K562 (cell line): Measurements from ENCODE around the gene KMT2E. TPM values are rescaled to one million over a fixed set of nuclear protein-coding genes. Genes with fewer than 3 reads are reported as not detected.

Source experiments
- ATAC-seq: fragments of 200-7000 bp; cut with Tn5 transposase; 3 replicates; pipeline ENCODE4 v1.9.1; 2020; ENCODE audit warnings: moderate library complexity
- BruUV-seq: library from RNA; stranded (reverse); fragments of 400-500 nt; replicated peaks from 2 replicates; lab custom pipeline; 2021; lab: Mats Ljungman, UMichigan
- CTCF ChIA-PET: fragments of 300-600 bp; formaldehyde crosslinking; extraction: SDS; loops from one replicate; lab custom pipeline; 2021; ENCODE audit warnings: low intra/inter-chr PET ratio; lab: Yijun Ruan, JAX
- POLR2A ChIA-PET: fragments of 300-600, 350-650 bp; sonication (Branson Sonifier 250); formaldehyde crosslinking; extraction: SDS; loops from one replicate; lab custom pipeline; 2021; ENCODE audit warnings: antibody characterized with exemption, inconsistent platforms; lab: Yijun Ruan, JAX
- DNase-seq, 4 experiments: peaks; one replicate each; pipeline versions ENCODE4 v3.0.0 to v3.0.0-alpha.2; 2011 to 2018; ENCODE audit warnings: low spot score in 3 of 4, mixed read lengths in 3 of 4; ENCODE audit errors: extremely low read depth in 1 of 4
- FAIRE-seq: peaks from 2 replicates; lab custom pipeline; 2011; peaks lifted over from hg19 to GRCh38; lab: Jason Lieb, UNC
- H2AFZ ChIP-seq: 2 replicates; pipeline ENCODE4 v1.6.0; 2011; ENCODE audit warnings: low read depth, low read length, control low read depth, inconsistent platforms
- H3K27ac ChIP-seq: fragments of 200-600 bp; 3 replicates; pipeline ENCODE4 v1.8.0; 2011; ENCODE audit warnings: low read depth, mild to moderate bottlenecking, control low read depth, inconsistent platforms, low read length, moderate library complexity, mixed read lengths; ENCODE audit errors: extremely low read depth
- H3K27me3 ChIP-seq, 2 experiments: fragments of 300-600 bp in 1 of 2; 2 replicates in 1 of 2; 3 replicates in 1 of 2; pipeline versions ENCODE4 v1.6.0 to v1.8.0; 2011; ENCODE audit warnings: inconsistent platforms in 2 of 2, low read length in 2 of 2, mild to moderate bottlenecking in 1 of 2, mixed read lengths in 1 of 2, moderate library complexity in 1 of 2; ENCODE audit not compliant: control insufficient read depth in 2 of 2, insufficient read depth in 2 of 2
- H3K36me3 ChIP-seq: fragments of 300-600 bp; 3 replicates; pipeline ENCODE4 v1.8.0; 2011; ENCODE audit warnings: mild to moderate bottlenecking, low read length, inconsistent platforms; ENCODE audit not compliant: control insufficient read depth, insufficient read depth
- H3K4me1 ChIP-seq, 2 experiments: fragments of 200-600 bp in 1 of 2; replicated peaks in 1 of 2; 2 replicates in 1 of 2; 3 replicates in 1 of 2; pipeline versions ENCODE4 v1.5.1 to v1.8.0; 2011; ENCODE audit warnings: inconsistent platforms in 2 of 2, low read length in 2 of 2, mild to moderate bottlenecking in 1 of 2, mixed read lengths in 1 of 2, moderate library complexity in 1 of 2; ENCODE audit not compliant: control insufficient read depth in 2 of 2, insufficient read depth in 2 of 2
- H3K4me2 ChIP-seq: 2 replicates; pipeline ENCODE4 v1.6.1; 2011; ENCODE audit warnings: low read length, control low read depth, inconsistent platforms, mixed read lengths; ENCODE audit not compliant: insufficient read depth
- H3K4me3 ChIP-seq: fragments of 200-600 bp; sonication (generic), shearing (Covaris generic); 2 replicates; pipeline ENCODE4 v1.5.1; 2016; ENCODE audit warnings: control low read depth, inconsistent platforms
- H3K79me2 ChIP-seq: fragments of 200-600 bp; 3 replicates; pipeline ENCODE4 v1.8.0; 2011; ENCODE audit warnings: low read length, inconsistent platforms; ENCODE audit not compliant: control insufficient read depth, insufficient read depth
- H3K9ac ChIP-seq, 2 experiments: 2 replicates each; pipeline versions ENCODE4 v1.6.0 to v1.6.1; 2011; ENCODE audit warnings: low read depth in 2 of 2, low read length in 2 of 2, control low read depth in 1 of 2, inconsistent platforms in 1 of 2, mild to moderate bottlenecking in 1 of 2, mixed read lengths in 1 of 2; ENCODE audit not compliant: insufficient read depth in 1 of 2
- H3K9me1 ChIP-seq: one replicate; pipeline ENCODE4 v1.6.0; 2011; ENCODE audit warnings: inconsistent platforms, mild to moderate bottlenecking, low read length, moderate library complexity; ENCODE audit not compliant: control insufficient read depth, insufficient read depth
- H3K9me3 ChIP-seq: replicated peaks from 2 replicates; pipeline ENCODE4 v1.5.1; 2011; ENCODE audit warnings: low read depth, low read length, inconsistent platforms; ENCODE audit not compliant: control insufficient read depth, insufficient read depth
- H4K20me1 ChIP-seq: replicated peaks from 2 replicates; pipeline ENCODE4 v1.6.1; 2011; ENCODE audit warnings: low read length, inconsistent platforms, mixed read lengths; ENCODE audit not compliant: control insufficient read depth, insufficient read depth
- CREBBP ChIP-seq: IDR thresholded peaks from one replicate; pipeline ENCODE4 v1.6.1; 2012; ENCODE audit warnings: low read depth, mild to moderate bottlenecking, control low read depth, inconsistent platforms, low read length
- FOXA3 ChIP-seq, 2 experiments: fragments of 450-650 bp in 1 of 2; sonication (generic) in 1 of 2; formaldehyde crosslinking; IDR thresholded peaks in 1 of 2; conservative IDR thresholded peaks in 1 of 2; 2 replicates each; pipeline versions ENCODE4 v1.4.0 to v1.8.0; 2020 to 2022; ENCODE audit warnings: mild to moderate bottlenecking in 2 of 2, missing genetic modification reagents in 1 of 2
- IRF2 ChIP-seq: sonication (generic); formaldehyde crosslinking; IDR thresholded peaks from 2 replicates; pipeline ENCODE4 v1.8.1; 2022; ENCODE audit warnings: mild to moderate bottlenecking, missing genetic modification reagents
- SOX6 ChIP-seq: fragments of 450-650 bp; IDR thresholded peaks from 2 replicates; pipeline ENCODE4 v1.6.1; 2014; ENCODE audit warnings: mild to moderate bottlenecking
- TAL1 ChIP-seq: fragments of 450-650 bp; IDR thresholded peaks from 2 replicates; pipeline ENCODE4 v1.6.1; 2016; ENCODE audit warnings: mild to moderate bottlenecking
- TFAM ChIP-seq: fragments of 250-450 bp; sonication (Bioruptor Pico); conservative IDR thresholded peaks from 2 replicates; pipeline ENCODE4 v1.5.0; 2021; ENCODE audit warnings: mild to moderate bottlenecking, moderate library complexity
- U2AF1 ChIP-seq: fragments of 200-400 bp; formaldehyde crosslinking; optimal IDR thresholded peaks from 2 replicates; pipeline ENCODE3; 2017; ENCODE audit warnings: mild to moderate bottlenecking, low read depth, low read length, moderate library complexity
- ZNF57 ChIP-seq: fragments of 450-650 bp; formaldehyde crosslinking; IDR thresholded peaks from 2 replicates; pipeline ENCODE4 v1.4.0; 2020; ENCODE audit warnings: mild to moderate bottlenecking, moderate library complexity
- WGBS: fragments of 100-300 bp; shearing (Covaris generic); methylation state at CpG from one replicate; pipeline ENCODE4 v1.1.6; 2016; ENCODE audit warnings: low coverage, mixed read lengths; ENCODE audit not compliant: insufficient coverage; ENCODE audit errors: missing lambda C conversion rate; 5-methylcytosine and 5-hydroxymethylcytosine counted together
- in situ Hi-C: fragments of 300-500 bp; cut with MboI; formaldehyde crosslinking; loops from 4 replicates; pipeline ENCODE4 v1.15.0; 2018; ENCODE audit warnings: inconsistent platforms, mixed read lengths
- intact Hi-C: fragments of 100-400 bp; cut with micrococcal nuclease; formaldehyde crosslinking; loops from 2 replicates; pipeline ENCODE4 v1.14.2; 2022
- polyA plus RNA-seq, 8 experiments: library from polyadenylated mRNA; depleted of rRNA in 4 of 8; stranded (reverse) in 5 of 8; unstranded in 3 of 8; fragments of >200 nt; fragmentation: Nextera tagmentation in 2 of 8; fragmentation: Illumina TruSeq in 1 of 8; extraction: Ambion mirVana in 2 of 8; extraction: Trizol in 1 of 8; gene quantifications; 2 replicates each; pipeline versions ENCODE4 v1.2.1 to v1.2.3, GENCODE V29; 2011 to 2014; ENCODE audit warnings: inconsistent platforms in 1 of 8, missing spikeins in 1 of 8
- total RNA-seq, 7 experiments: library from RNA; depleted of rRNA in 6 of 7; stranded (reverse); fragments of >200 nt in 6 of 7; fragmentation: Illumina TruSeq in 2 of 7; extraction: Trizol in 2 of 7; gene quantifications; 2 replicates each; pipeline versions ENCODE4 v1.2.1 to v1.2.3, GENCODE V29; 2011 to 2021; ENCODE audit warnings: low replicate concordance in 1 of 7
- TF ChIP-seq, protein P1 (sequence below): fragments of 250-450 bp; sonication (Bioruptor Pico); IDR thresholded peaks from 2 replicates; pipeline ENCODE4 v1.5.1; 2021; ENCODE audit warnings: mild to moderate bottlenecking
- TF ChIP-seq, protein P2 (sequence below): sonication (generic); formaldehyde crosslinking; IDR thresholded peaks from 2 replicates; pipeline ENCODE4 v1.8.1; 2023; ENCODE audit warnings: mild to moderate bottlenecking, missing genetic modification reagents
- TF ChIP-seq, protein P3 (sequence below): fragments of 250-450 bp; sonication (Bioruptor Pico); IDR thresholded peaks from 2 replicates; pipeline ENCODE4 v1.5.0; 2020; ENCODE audit warnings: mild to moderate bottlenecking, borderline replicate concordance
- TF ChIP-seq, protein P4 (sequence below): fragments of 150-350 bp; conservative IDR thresholded peaks from 2 replicates; pipeline ENCODE4 v1.6.1; 2014; ENCODE audit warnings: low read length

KMT2E gene
- total and polyA plus RNA-seq, 9 of the 15 experiments (the other 6 are each of a cell fraction or from before 2014, with no cell fraction given): 8.9 to 55.3 (median 38.1) TPM

DNA sequence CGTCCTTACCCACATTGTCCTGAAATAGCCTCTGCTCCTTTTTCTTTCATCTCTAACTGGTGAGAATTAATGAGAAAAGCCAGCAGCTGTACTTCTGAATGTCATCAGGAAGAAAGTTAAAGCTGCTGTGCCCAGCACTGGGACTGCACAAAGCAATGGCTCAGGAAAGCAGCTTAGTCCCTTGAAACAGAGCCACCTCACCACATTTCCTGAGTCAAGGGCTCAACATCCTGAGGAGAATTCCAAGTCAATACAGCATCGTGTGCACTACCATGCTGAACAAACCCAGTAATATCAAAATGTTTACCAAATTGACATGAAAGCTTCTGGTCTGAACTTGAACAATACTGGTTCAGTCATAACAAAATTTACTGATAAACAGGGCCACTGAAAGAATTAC lies 140.1 kb downstream of the KMT2E start (continued):
- TF ChIP-seq, protein P1, sequence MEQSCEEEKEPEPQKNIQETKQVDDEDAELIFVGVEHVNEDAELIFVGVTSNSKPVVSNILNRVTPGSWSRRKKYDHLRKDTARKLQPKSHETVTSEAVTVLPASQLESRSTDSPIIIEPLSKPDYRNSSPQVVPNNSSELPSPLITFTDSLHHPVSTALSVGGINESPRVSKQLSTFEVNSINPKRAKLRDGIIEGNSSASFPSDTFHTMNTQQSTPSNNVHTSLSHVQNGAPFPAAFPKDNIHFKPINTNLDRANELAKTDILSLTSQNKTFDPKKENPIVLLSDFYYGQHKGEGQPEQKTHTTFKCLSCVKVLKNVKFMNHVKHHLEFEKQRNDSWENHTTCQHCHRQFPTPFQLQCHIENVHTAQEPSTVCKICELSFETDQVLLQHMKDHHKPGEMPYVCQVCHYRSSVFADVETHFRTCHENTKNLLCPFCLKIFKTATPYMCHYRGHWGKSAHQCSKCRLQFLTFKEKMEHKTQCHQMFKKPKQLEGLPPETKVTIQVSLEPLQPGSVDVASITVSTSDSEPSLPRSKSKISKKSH (CRISPR knock-in tag): no peak
- TF ChIP-seq, all 486 proteins: peak for 0

DNA sequence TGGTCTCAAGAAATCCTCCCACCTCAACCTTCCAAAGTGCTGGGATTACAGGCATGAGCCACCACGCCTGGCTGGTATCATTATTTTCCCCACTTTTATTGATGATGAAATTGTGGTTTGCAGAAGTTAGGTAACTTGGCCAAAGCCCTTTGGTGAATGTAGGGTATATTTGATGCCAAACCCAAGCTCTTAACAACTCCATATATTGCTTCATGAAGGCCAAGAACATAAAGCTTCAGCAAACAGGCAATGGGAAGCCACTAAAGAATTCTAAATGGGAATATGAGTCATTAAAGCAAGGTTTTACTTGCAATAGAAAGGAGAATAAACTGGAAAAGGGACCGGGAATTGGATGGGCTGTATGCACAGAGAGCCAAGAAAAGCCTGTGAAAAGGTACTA lies 142.7 kb downstream of the KMT2E start:
- Histone ChIP-seq H3K9me1 (no peaks in the 10 kb centered on the region), H3K9ac (no peak overlapping the region), H3K4me2 (no peak overlapping the region), H2AFZ (no peak overlapping the region), H3K9me3 (no peaks in the 10 kb centered on the region), H3K79me2 (no peaks in the 10 kb centered on the region), H3K4me3 (no peak overlapping the region), H4K20me1 (no peaks in the 10 kb centered on the region), H3K27me3 (no peaks in the 10 kb centered on the region), H3K4me1 (no peaks in the 10 kb centered on the region; a peak in 1 of 5 replicates), H3K36me3 (peaks cover 7% of the 10 kb centered on the region; the same call in 2 of the 3 replicates), H3K27ac (no peak overlapping the region)
- in situ Hi-C loops (no loop called here), intact Hi-C loops (no loop called here)
- ChIA-PET CTCF (no interaction called here), POLR2A (interaction anchor here (1.3 kb wide), 1 partner anchor 13 kb away, joined by 5 read pairs; no protein-coding TSS in a partner anchor)
- FAIRE-seq (no peak), ATAC-seq (no peak), DNase-seq (no peak)
- 56% methylated on average over 2 of the region's 2 CpGs for WGBS
- TF ChIP-seq, protein P2, sequence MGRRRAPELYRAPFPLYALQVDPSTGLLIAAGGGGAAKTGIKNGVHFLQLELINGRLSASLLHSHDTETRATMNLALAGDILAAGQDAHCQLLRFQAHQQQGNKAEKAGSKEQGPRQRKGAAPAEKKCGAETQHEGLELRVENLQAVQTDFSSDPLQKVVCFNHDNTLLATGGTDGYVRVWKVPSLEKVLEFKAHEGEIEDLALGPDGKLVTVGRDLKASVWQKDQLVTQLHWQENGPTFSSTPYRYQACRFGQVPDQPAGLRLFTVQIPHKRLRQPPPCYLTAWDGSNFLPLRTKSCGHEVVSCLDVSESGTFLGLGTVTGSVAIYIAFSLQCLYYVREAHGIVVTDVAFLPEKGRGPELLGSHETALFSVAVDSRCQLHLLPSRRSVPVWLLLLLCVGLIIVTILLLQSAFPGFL (CRISPR knock-in tag): no peak
- TF ChIP-seq IRF2 (CRISPR knock-in tag): no peak
- TF ChIP-seq, protein P3, sequence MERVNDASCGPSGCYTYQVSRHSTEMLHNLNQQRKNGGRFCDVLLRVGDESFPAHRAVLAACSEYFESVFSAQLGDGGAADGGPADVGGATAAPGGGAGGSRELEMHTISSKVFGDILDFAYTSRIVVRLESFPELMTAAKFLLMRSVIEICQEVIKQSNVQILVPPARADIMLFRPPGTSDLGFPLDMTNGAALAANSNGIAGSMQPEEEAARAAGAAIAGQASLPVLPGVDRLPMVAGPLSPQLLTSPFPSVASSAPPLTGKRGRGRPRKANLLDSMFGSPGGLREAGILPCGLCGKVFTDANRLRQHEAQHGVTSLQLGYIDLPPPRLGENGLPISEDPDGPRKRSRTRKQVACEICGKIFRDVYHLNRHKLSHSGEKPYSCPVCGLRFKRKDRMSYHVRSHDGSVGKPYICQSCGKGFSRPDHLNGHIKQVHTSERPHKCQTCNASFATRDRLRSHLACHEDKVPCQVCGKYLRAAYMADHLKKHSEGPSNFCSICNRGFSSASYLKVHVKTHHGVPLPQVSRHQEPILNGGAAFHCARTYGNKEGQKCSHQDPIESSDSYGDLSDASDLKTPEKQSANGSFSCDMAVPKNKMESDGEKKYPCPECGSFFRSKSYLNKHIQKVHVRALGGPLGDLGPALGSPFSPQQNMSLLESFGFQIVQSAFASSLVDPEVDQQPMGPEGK (CRISPR knock-in tag): no peak
- TF ChIP-seq TAL1: no peak
- TF ChIP-seq SOX6: no peak
- TF ChIP-seq FOXA3 (CRISPR knock-in tag; conservative IDR thresholded peaks at IDR 0.05 in 1 of 2, IDR thresholded peaks at IDR 0.05 in 1 of 2): no peak
- TF ChIP-seq, protein P4, sequence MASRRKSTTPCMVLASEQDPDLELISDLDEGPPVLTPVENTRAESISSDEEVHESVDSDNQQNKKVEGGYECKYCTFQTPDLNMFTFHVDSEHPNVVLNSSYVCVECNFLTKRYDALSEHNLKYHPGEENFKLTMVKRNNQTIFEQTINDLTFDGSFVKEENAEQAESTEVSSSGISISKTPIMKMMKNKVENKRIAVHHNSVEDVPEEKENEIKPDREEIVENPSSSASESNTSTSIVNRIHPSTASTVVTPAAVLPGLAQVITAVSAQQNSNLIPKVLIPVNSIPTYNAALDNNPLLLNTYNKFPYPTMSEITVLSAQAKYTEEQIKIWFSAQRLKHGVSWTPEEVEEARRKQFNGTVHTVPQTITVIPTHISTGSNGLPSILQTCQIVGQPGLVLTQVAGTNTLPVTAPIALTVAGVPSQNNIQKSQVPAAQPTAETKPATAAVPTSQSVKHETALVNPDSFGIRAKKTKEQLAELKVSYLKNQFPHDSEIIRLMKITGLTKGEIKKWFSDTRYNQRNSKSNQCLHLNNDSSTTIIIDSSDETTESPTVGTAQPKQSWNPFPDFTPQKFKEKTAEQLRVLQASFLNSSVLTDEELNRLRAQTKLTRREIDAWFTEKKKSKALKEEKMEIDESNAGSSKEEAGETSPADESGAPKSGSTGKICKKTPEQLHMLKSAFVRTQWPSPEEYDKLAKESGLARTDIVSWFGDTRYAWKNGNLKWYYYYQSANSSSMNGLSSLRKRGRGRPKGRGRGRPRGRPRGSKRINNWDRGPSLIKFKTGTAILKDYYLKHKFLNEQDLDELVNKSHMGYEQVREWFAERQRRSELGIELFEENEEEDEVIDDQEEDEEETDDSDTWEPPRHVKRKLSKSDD: no peak
- no peak for TF ChIP-seq CREBBP
- no peak for TF ChIP-seq U2AF1
- TF ChIP-seq ZNF57 (CRISPR knock-in tag): no peak
- no peak for TF ChIP-seq TFAM (CRISPR knock-in tag)
- BruUV-seq: no TSS peak
